Activated naive CD4-positive, alpha-beta T cell treated with anti-CD3 and anti-CD28 coated beads, Interleukin-2, amount 10 ng/mL, durations not matched to agents 7 days and 5 days (primary cell): Measurements from ENCODE around the gene SLC12A7.

Source experiments
- CTCF ChIA-PET: fragments of 350-600 bp; sonication (Branson Sonifier 250); formaldehyde crosslinking; loops from one replicate; lab custom pipeline; 2021; ENCODE audit warnings: antibody characterized with exemption; lab: Charles Lee
- DNase-seq: peaks from one replicate; pipeline ENCODE4 v3.0.0-alpha.2; 2020
- H3K27ac Mint-ChIP-seq: one replicate; pipeline ENCODE4 v1.8.0; 2021; ENCODE audit warnings: mild to moderate bottlenecking, moderate library complexity, mixed read lengths
- H3K27me3 Mint-ChIP-seq: one replicate; pipeline ENCODE4 v1.8.0; 2021; ENCODE audit warnings: mild to moderate bottlenecking, mixed read lengths
- H3K36me3 Mint-ChIP-seq: one replicate; pipeline ENCODE4 v1.8.0; 2021; ENCODE audit warnings: mixed read lengths
- H3K4me1 Mint-ChIP-seq: one replicate; pipeline ENCODE4 v1.8.0; 2021; ENCODE audit warnings: mixed read lengths
- H3K4me3 Mint-ChIP-seq: one replicate; pipeline ENCODE4 v1.8.0; 2021; ENCODE audit warnings: mild to moderate bottlenecking, moderate library complexity, mixed read lengths
- H3K9me3 Mint-ChIP-seq: one replicate; pipeline ENCODE4 v1.8.0; 2021; ENCODE audit warnings: mixed read lengths

Gene SLC12A7

DNA sequence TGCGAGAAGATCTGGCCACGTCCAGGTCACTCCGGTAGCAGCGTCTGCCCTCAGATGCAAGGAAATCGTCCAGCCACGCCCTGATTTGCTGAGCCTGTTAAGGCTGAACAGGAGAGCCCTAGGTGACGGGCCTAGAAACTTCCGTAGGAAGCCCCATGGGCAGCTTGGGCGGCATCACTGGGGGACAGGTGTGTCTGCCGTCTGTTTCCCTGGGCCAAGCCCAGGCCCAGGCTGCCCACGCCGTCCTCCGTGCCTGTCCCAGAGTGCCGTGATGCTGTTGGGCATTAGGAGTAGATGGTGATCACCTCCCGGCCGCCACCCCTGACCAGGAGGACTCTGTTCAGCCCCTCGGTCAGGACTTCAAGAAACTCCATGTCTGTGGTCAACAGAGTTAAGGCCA is 59.8 kb downstream of the SLC12A7 start:
- no peaks in the 10 kb centered on the region for H3K4me1 Mint-ChIP-seq
- H3K27ac Mint-ChIP-seq, result no peak overlapping the region

DNA sequence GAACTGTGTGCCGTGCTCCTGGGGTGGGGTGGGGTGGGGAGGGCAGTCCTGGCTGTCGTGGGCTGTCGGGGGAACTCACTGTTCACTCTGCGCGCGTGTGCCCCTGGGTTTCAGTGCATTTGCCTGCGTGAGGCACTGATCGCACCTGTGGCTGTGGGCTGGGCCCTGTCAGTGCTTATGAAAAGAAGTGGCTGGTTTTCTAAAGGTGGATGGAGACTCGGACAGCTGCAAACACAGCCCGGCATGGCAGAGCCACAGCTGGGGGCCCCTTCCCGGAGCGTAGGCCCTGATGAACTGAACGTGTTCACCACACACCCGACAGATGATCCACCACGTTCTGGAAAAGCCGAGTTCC is 60.5 kb downstream of the SLC12A7 start:
- Mint-ChIP-seq H3K4me3 (no peak overlapping the region), H3K36me3 (peaks cover 24% of the 10 kb centered on the region), H3K27me3 (no peaks in the 10 kb centered on the region), H3K4me1 (no peaks in the 10 kb centered on the region), H3K9me3 (peaks cover 22% of the 10 kb centered on the region), H3K27ac (no peak overlapping the region)
- CTCF ChIA-PET, result no interaction called here
- no peak for DNase-seq

More for the DNA sequence above, 59.8 kb downstream of the SLC12A7 start:
- CTCF ChIA-PET, result no interaction called here
- H3K4me3 Mint-ChIP-seq, result no peak overlapping the region
- H3K36me3 Mint-ChIP-seq, result peaks cover 24% of the 10 kb centered on the region
- peaks cover 15% of the 10 kb centered on the region for H3K9me3 Mint-ChIP-seq
- no peaks in the 10 kb centered on the region for H3K27me3 Mint-ChIP-seq
- no peak for DNase-seq

DNA sequence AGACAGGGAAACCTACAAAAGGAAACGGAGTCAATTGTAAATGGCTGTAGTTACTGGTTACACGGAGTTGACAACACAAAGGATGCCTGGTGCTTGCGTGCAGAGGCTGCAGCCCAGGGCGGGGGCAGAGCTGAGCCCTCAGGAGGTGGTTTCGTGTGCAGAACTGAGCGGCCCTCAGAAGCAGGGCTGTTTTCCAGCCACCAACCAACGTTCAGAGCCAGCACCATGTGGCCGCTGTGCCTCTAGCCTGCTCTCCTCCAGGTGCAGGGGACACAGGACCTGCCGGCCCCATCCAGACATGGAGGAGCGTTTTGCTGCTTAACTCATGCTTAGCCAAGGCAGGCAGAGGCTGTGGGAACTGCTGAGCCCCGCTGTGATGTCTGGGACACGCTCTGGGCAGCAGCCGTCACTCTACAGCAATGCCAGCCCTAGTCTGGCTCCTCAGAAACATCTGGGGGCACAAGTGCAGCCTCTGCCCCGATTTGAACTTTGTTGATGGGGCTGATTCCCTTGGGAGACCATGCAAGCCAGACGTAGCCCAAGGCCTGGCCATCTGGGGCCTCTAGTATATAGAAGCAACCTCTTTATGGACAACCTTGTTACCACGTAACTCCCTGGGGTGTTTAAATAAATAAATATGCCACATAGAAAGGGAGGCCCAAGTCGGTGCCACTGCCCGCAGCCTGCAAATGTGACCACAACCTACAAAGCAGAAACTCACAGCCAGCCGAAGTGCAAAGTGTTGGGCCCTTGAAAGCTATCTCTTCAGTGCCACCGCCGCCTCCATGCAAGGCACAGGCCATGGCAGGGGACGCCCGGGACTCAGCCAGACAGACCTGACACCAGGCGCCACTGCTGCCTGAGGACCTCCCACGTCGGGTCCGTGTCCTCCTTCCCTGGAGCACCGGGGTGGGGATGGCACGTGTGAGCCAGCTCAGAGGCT is 61.2 kb downstream of the SLC12A7 start:
- H3K27me3 Mint-ChIP-seq, result no peaks in the 10 kb centered on the region
- no peak overlapping the region for H3K27ac Mint-ChIP-seq
- no peak overlapping the region for H3K4me3 Mint-ChIP-seq
- peaks cover 21% of the 10 kb centered on the region for H3K36me3 Mint-ChIP-seq
- H3K4me1 Mint-ChIP-seq, result no peaks in the 10 kb centered on the region
- no peak for DNase-seq
- H3K9me3 Mint-ChIP-seq, result peaks cover 29% of the 10 kb centered on the region
- CTCF ChIA-PET, result no interaction called here

DNA sequence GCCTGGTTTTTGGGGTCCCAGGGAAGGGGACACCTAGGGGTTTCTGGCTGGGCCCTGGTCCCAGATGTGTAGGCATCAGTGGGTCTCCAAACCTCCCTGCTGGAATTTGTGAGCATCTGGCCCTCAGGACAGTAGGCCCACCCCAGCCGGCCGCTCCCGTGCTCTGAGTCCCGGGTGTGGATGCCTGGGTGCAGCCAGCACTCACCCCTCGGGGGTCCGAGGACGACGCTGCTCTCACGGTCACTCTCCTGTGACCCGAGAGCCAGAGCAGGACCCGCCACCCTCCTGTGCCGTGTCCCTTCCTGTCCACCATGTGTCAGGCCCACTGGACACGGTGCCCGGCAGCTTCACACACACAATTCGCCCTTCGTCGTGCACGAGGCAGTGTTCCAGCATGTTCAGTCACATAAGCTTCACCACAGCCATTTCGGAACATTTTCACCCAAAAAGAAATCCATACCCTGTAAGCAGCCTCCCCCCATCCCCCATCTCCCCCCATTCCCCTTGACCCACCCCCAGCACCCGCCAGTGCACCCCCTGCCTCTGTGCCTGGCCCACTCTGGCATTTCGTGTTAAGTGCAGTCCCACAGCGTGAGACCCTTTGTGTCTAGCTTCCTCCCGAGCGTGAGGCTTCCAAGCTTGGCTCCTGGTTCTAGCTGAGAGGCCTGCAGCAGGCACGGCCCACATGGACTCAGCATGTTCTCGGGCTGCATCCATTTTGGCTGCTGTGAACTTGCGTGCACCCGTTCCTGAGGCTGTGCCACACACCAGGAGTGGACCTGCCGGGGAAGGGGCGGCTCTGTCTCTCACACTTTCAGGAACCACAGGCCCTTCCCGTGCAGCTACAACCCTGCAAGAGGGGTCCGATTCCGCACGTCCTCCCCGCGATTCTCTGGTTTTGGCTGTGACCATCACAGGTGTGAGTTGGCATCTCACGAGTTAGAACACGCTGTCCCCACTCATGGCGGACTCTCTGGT is 62.7 kb downstream of the SLC12A7 start:
- CTCF ChIA-PET, result no interaction called here
- no peak overlapping the region for H3K4me3 Mint-ChIP-seq
- no peaks in the 10 kb centered on the region for H3K4me1 Mint-ChIP-seq
- DNase-seq, result no peak
- H3K27ac Mint-ChIP-seq, result no peak overlapping the region
- H3K27me3 Mint-ChIP-seq, result no peaks in the 10 kb centered on the region
- H3K36me3 Mint-ChIP-seq, result peaks cover 10% of the 10 kb centered on the region
- peaks cover 44% of the 10 kb centered on the region for H3K9me3 Mint-ChIP-seq

DNA sequence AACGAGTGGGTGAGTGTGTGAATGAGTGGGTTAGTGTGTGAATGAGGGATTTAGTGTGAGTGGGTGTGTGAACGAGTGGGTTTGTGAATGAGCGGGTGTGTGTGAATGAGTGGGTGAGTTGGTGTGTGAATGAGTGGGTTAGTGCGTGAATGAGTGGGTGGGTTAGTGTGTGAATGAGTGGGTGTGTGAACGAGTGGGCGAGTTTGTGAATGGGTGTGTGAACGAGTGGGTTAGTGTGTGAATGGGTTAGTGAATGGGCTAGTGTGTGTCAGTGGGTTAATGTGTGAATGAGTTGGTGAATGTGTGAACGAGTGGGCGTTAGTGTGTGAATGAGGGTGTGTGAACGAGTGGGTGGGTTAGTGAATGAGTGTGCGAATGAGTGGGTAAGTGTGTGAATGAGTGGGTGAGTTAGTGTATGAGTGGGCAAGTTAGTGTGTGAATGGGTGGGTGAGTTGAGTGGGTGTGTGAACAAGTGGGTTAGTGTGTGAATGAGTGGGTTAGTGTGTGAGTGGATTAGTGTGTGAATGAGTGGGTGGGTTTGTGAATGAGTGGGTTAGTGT is 63.6 kb downstream of the SLC12A7 start:
- Mint-ChIP-seq H3K9me3 (peaks cover 53% of the 10 kb centered on the region), H3K4me1 (no peaks in the 10 kb centered on the region), H3K27me3 (no peaks in the 10 kb centered on the region), H3K27ac (no peak overlapping the region), H3K36me3 (peaks cover 10% of the 10 kb centered on the region), H3K4me3 (no peak overlapping the region)
- CTCF ChIA-PET, result no interaction called here
- no peak for DNase-seq

DNA sequence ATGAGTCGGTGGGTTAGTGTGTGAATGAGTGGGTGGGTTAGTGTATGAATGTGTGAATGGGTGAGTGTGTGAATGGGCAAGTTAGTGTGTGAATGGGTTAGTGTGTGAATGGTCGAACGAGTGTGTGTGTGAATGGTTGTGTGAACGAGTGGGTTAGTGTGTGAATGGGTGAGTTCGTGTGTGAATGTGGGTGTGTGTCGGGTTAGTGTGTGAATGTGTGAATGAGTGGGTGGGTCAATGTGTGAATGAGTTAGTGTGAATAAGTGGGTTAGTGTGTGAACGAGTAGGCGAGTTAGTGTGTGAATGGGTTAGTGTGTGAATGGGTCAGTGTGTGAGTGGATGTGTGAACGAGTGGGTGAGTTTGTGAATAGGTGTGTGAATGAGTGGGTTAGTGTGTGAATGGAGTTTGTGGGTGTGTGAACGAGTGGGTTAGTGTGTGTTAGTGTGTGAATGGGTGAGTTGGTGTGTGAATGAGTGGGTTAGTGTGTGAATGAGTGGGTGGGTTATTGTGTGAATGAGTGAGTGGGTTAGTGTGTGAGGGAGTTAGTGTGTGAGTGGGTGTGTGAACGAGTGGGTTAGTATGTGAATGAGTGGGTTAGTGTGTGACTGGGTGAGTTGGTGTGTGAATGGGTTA is 64.4 kb downstream of the SLC12A7 start:
- Mint-ChIP-seq H3K27ac (no peak overlapping the region), H3K9me3 (peaks cover 61% of the 10 kb centered on the region), H3K4me1 (no peaks in the 10 kb centered on the region), H3K4me3 (no peak overlapping the region), H3K27me3 (no peaks in the 10 kb centered on the region), H3K36me3 (peaks cover 9% of the 10 kb centered on the region)
- no peak for DNase-seq
- CTCF ChIA-PET, result no interaction called here

DNA sequence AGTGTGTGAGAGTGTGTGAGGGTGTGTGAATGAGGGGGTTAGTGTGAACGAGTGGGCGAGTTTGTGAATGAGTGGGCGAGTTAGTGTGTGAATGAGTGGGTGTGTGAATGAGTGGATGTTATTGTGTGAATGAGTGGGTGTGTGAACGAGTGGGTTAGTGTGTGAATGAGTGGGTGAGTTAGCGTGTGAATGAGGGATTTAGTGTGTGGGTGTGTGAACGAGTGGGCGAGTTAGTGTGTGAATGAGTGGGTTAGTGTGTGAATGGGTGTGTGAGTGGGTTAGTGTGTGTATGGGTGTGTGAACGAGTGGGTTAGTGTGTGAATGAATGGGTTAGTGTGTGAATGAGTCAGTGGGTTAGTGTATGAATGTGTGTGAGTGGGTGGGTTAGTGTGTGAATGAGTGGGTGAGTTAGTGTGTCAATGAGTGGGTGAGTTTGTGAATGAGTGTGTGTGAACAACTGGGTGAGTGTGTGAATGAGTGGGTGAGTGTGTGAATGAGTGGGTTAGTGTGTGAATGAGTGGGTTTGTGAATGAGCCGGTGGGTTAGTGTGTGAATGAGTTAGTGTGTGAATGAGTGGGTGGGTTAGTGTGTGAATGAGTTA is 65.8 kb downstream of the SLC12A7 start:
- CTCF ChIA-PET, result no interaction called here
- H3K4me3 Mint-ChIP-seq, result no peak overlapping the region
- no peaks in the 10 kb centered on the region for H3K27me3 Mint-ChIP-seq
- H3K27ac Mint-ChIP-seq, result no peak overlapping the region
- no peak for DNase-seq
- peaks cover 74% of the 10 kb centered on the region for H3K9me3 Mint-ChIP-seq
- peaks cover 3% of the 10 kb centered on the region for H3K36me3 Mint-ChIP-seq
- no peaks in the 10 kb centered on the region for H3K4me1 Mint-ChIP-seq

DNA sequence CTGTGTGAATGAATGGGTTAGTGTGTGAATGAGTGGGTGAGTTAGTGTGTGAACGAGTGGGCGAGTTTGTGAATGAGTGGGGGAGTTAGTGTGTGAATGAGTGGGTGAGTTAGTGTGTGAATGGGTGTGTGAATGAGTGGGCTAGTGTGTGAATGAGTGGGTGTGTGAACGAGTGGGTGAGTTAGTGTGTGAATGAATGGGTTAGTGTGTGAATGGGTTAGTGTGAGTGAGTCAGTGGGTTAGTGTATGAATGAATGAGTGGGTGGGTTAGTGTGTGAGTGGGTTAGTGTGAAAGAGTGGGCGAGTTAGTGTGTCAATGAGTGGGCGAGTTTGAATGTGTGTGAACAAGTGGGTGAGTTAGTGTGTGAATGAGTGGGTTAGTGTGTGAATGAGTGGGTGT is 67.7 kb downstream of the SLC12A7 start:
- H3K4me1 Mint-ChIP-seq, result no peaks in the 10 kb centered on the region
- no peak overlapping the region for H3K27ac Mint-ChIP-seq
- H3K9me3 Mint-ChIP-seq, result peaks cover 79% of the 10 kb centered on the region
- no peak for DNase-seq
- no peaks in the 10 kb centered on the region for H3K27me3 Mint-ChIP-seq
- peaks cover 3% of the 10 kb centered on the region for H3K36me3 Mint-ChIP-seq
- no peak overlapping the region for H3K4me3 Mint-ChIP-seq
- CTCF ChIA-PET, result no interaction called here

DNA sequence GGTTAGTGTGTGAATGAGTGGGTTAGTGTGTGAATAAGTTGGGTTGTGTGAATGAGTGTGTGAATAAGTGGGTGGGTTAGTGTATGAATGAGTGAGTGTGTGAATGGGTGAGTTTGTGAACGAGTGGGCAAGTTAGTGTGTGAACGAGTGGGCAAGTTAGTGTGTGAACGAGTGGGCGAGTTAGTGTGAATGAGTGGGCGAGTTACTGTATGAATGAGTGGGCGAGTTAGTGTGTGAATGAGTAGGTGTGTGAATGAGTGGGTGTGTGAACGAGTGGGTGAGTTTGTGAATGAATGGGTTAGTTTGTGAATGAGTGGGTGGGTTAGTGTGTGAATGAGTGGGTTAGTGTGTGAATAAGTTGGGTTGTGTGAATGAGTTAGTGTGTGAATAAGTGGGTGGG is 68.5 kb downstream of the SLC12A7 start:
- Mint-ChIP-seq H3K27ac (no peak overlapping the region), H3K36me3 (peaks cover 3% of the 10 kb centered on the region), H3K27me3 (peaks cover 3% of the 10 kb centered on the region), H3K4me1 (no peaks in the 10 kb centered on the region), H3K4me3 (no peak overlapping the region), H3K9me3 (peaks cover 77% of the 10 kb centered on the region)
- CTCF ChIA-PET, result no interaction called here
- DNase-seq, result no peak

DNA sequence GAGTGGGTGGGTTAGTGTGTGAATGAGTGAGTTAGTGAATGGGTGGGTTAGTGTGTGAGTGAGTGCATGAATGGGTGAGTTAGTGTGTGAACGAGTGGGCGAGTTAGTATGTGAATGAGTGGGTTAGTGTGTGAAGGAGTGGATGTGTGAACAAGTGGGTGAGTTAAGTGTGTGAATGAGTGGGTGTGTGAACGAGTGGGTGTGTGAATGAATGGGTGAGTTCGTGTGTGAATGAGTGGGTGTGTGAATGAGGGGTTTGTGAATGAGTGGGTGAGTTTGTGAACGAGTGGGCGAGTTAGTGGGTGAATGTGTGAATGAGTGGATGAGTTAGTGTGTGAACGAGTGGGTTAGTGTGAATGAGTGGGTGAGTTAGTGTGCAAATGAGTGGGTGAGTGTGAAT is 69.2 kb downstream of the SLC12A7 start:
- H3K4me1 Mint-ChIP-seq, result no peaks in the 10 kb centered on the region
- H3K36me3 Mint-ChIP-seq, result no peaks in the 10 kb centered on the region
- H3K4me3 Mint-ChIP-seq, result no peak overlapping the region
- H3K9me3 Mint-ChIP-seq, result peaks cover 70% of the 10 kb centered on the region
- DNase-seq, result no peak
- peaks cover 3% of the 10 kb centered on the region for H3K27me3 Mint-ChIP-seq
- no peak overlapping the region for H3K27ac Mint-ChIP-seq
- CTCF ChIA-PET, result no interaction called here

DNA sequence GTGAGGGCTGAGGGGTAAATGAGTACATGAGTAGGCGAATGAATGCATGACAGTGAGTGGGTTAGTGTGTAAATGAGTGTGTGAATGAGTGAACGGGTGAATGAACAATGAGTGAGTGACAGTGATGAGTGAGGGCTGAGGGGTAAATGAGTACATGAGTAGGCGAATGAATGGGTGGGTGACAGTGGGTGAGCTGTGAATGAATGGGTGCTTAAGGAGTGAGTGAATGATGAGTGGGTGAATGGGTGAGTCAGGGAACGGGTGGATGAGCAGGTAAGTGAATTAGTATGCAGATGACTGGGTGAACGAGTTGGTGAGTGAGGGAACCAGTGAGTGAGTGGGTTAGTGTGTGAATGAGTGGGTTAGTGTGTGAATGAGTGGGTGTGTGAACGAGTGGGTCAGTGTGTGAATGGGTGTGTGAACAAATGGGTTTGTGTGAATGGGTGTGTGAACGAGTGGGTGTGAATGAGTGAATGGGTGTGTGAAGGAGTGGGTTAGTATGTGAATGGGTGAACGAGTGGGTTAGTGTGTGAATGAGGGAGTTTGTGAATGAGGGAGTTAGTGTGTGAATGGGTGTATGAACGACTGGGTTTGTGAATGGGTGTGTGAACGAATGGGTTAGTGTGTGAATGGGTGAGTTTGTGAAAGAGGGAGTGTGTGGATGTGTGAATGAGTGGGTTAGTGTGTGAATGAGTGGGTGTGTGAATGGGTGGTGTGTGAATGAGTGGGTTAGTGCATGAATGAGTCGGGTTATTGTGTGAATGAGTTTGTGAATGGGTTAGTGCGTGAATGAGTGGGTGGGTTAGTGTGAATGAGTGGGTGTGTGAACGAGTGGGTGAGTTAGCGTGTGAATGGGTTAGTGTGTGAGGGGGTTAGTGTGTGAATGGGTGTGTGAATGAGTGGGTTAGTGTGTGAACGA is 70.4 kb downstream of the SLC12A7 start:
- no peaks in the 10 kb centered on the region for H3K4me1 Mint-ChIP-seq
- H3K27me3 Mint-ChIP-seq, result peaks cover 3% of the 10 kb centered on the region

DNA sequence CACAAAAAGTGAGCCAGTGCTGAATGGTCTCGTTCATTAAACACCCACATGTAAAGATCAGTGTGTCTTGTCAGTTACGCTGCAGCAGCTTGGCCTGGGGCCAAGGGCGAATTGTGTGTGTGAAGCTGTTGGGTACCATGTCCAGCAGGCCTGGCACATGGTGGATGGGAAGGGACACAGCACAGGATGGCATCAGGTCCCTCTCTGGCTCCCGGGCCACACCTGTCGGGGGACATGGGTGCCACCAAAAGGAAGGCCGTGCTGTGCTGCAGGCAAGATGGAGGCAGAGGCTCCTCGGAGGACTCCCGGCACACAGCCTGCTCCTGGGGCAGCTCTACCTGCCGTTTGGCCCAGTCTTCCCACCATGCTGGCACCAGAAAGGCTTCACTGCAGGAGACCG is 71.3 kb downstream of the SLC12A7 start:
- no peak for DNase-seq
- no peaks in the 10 kb centered on the region for H3K4me1 Mint-ChIP-seq
- no peak overlapping the region for H3K27ac Mint-ChIP-seq
- H3K27me3 Mint-ChIP-seq, result peaks cover 3% of the 10 kb centered on the region
- no peak overlapping the region for H3K4me3 Mint-ChIP-seq
- CTCF ChIA-PET, result no interaction called here
- H3K36me3 Mint-ChIP-seq, result no peaks in the 10 kb centered on the region
- peaks cover 49% of the 10 kb centered on the region for H3K9me3 Mint-ChIP-seq

More for the DNA sequence above, 70.4 kb downstream of the SLC12A7 start:
- no peaks in the 10 kb centered on the region for H3K36me3 Mint-ChIP-seq
- no peak overlapping the region for H3K4me3 Mint-ChIP-seq
- H3K9me3 Mint-ChIP-seq, result peaks cover 58% of the 10 kb centered on the region
- no peak for DNase-seq
- H3K27ac Mint-ChIP-seq, result no peak overlapping the region
- CTCF ChIA-PET, result no interaction called here

DNA sequence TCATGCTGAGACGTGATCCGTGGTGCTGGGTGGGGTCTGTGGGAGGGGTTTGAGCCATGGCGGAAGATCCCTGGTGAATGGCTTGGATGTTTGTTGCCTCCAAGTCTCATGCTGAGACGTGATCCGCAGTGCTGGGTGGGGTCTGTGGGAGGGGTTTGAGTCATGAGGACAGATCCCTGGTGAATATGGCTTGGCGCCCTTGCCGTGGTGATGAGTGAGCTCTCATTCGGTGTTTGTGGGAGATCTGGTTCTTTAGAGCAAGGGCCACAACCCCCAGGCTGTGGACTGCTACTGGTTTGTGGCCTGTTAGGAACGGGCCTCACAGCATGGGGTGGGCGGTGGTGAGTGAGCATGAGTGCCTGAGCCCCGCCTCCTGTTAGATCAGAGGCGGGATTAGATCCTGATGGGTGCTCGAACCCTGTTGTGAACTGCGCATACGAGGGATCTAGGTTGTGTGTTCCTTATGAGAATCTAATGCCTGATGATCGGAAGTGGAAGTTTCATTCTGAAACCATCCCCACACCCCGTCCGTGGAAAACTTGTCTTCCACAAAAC is 72.1 kb downstream of the SLC12A7 start:
- Mint-ChIP-seq H3K27ac (no peak overlapping the region), H3K4me1 (no peaks in the 10 kb centered on the region), H3K4me3 (no peak overlapping the region), H3K9me3 (peaks cover 41% of the 10 kb centered on the region), H3K36me3 (no peaks in the 10 kb centered on the region), H3K27me3 (peaks cover 3% of the 10 kb centered on the region)
- CTCF ChIA-PET, result no interaction called here
- DNase-seq, result no peak
